ENCODE measurements around the gene NFKB2. TPM values are rescaled to one million over a fixed set of nuclear protein-coding genes. Genes with fewer than 3 reads are reported as not detected.

Gene NFKB2
- total and polyA plus RNA-seq, 2 donors (not counting 1 experiment from before 2014, with no cell fraction given): 7.6 to 23.3 TPM

GRCh38 chr10:102354451-102354850 lies 41.1 kb upstream of the NFKB2 start:
- H3K79me2 ChIP-seq (ENCODE audit: control insufficient read depth, insufficient read depth, low read length): no peaks in the 10 kb centered on the region
- H3K36me3 ChIP-seq (ENCODE audit: control insufficient read depth, insufficient read depth, low read length): peaks cover 12% of the 10 kb centered on the region
- no peak overlapping the region for H2AFZ ChIP-seq (ENCODE audit: low read length)
- no peak overlapping the region for H3K9ac ChIP-seq (ENCODE audit: insufficient read depth, low read length)
- DNase-seq (ENCODE audit: low read depth in 2 of 2): no peak
- TF ChIP-seq EZH2 (IDR thresholded peaks at IDR 0.05; ENCODE audit: low read length, missing control alignments): no peak
- TF ChIP-seq CTCF (conservative IDR thresholded peaks at IDR 0.05 in 1 of 2, IDR thresholded peaks at IDR 0.05 in 1 of 2; ENCODE audit: low read depth in 1 of 2, low read length in 2 of 2): no peak
- no peak overlapping the region for H3K4me3 ChIP-seq (replicated peaks in 1 of 4; ENCODE audit: control extremely low read depth in 1 of 4, insufficient read depth in 1 of 4, low read depth in 3 of 4, low read length in 4 of 4)
- no peaks in the 10 kb centered on the region for H3K9me3 ChIP-seq (ENCODE audit: control insufficient read depth, insufficient read depth, low read depth, low read length)
- no peak overlapping the region for H3K27ac ChIP-seq (ENCODE audit: insufficient read depth, low read length)
- no peaks in the 10 kb centered on the region for H3K27me3 ChIP-seq (ENCODE audit: control insufficient read depth, insufficient read depth, low read length)
- no peaks in the 10 kb centered on the region for H3K4me1 ChIP-seq (ENCODE audit: control insufficient read depth, extremely low read depth, insufficient read depth, low read length)
- no peak overlapping the region for H3K4me2 ChIP-seq (ENCODE audit: extremely low read depth, insufficient read depth, low read length)
- H4K20me1 ChIP-seq (ENCODE audit: control insufficient read depth, extremely low read depth, insufficient read depth, low read length): no peaks in the 10 kb centered on the region

- Histone ChIP-seq H3K9ac (ENCODE audit: insufficient read depth, low read length) (no peak overlapping the region), H3K36me3 (ENCODE audit: control insufficient read depth, insufficient read depth, low read length) (peaks cover 18% of the 10 kb centered on the region), H3K4me3 (replicated peaks in 1 of 4; ENCODE audit: control extremely low read depth in 1 of 4, insufficient read depth in 1 of 4, low read depth in 3 of 4, low read length in 4 of 4) (no peak overlapping the region), H3K79me2 (ENCODE audit: control insufficient read depth, insufficient read depth, low read length) (no peaks in the 10 kb centered on the region), H3K4me2 (ENCODE audit: extremely low read depth, insufficient read depth, low read length) (no peak overlapping the region), H3K27me3 (ENCODE audit: control insufficient read depth, insufficient read depth, low read length) (no peaks in the 10 kb centered on the region), H2AFZ (ENCODE audit: low read length) (no peak overlapping the region), H3K9me3 (ENCODE audit: control insufficient read depth, insufficient read depth, low read depth, low read length) (no peaks in the 10 kb centered on the region), H3K4me1 (ENCODE audit: control insufficient read depth, extremely low read depth, insufficient read depth, low read length) (no peaks in the 10 kb centered on the region), H4K20me1 (ENCODE audit: control insufficient read depth, extremely low read depth, insufficient read depth, low read length) (no peaks in the 10 kb centered on the region), H3K27ac (ENCODE audit: insufficient read depth, low read length) (no peak overlapping the region)
- TF ChIP-seq CTCF (conservative IDR thresholded peaks at IDR 0.05 in 1 of 2, IDR thresholded peaks at IDR 0.05 in 1 of 2; ENCODE audit: low read depth in 1 of 2, low read length in 2 of 2): no peak
- no peak for TF ChIP-seq EZH2 (IDR thresholded peaks at IDR 0.05; ENCODE audit: low read length, missing control alignments)
- peak in 1 of 2 donors; percentile 64 for DNase-seq (ENCODE audit: low read depth in 2 of 2)
Measured at GRCh38 chr10:102358712-102359382, 36.7 kb upstream of the NFKB2 start.

GRCh38 chr10:102367441-102367840 lies 28.1 kb upstream of the NFKB2 start:
- peaks cover 31% of the 10 kb centered on the region for H3K36me3 ChIP-seq (ENCODE audit: control insufficient read depth, insufficient read depth, low read length)
- no peaks in the 10 kb centered on the region for H3K9me3 ChIP-seq (ENCODE audit: control insufficient read depth, insufficient read depth, low read depth, low read length)
- H3K4me1 ChIP-seq (ENCODE audit: control insufficient read depth, extremely low read depth, insufficient read depth, low read length): no peaks in the 10 kb centered on the region
- H4K20me1 ChIP-seq (ENCODE audit: control insufficient read depth, extremely low read depth, insufficient read depth, low read length): no peaks in the 10 kb centered on the region
- no peak overlapping the region for H2AFZ ChIP-seq (ENCODE audit: low read length)
- no peak for DNase-seq (ENCODE audit: low read depth in 2 of 2)
- no peak overlapping the region for H3K27ac ChIP-seq (ENCODE audit: insufficient read depth, low read length)
- no peaks in the 10 kb centered on the region for H3K27me3 ChIP-seq (ENCODE audit: control insufficient read depth, insufficient read depth, low read length)
- no peak for TF ChIP-seq CTCF (conservative IDR thresholded peaks at IDR 0.05 in 1 of 2, IDR thresholded peaks at IDR 0.05 in 1 of 2; ENCODE audit: low read depth in 1 of 2, low read length in 2 of 2)
- TF ChIP-seq EZH2 (IDR thresholded peaks at IDR 0.05; ENCODE audit: low read length, missing control alignments): no peak
- H3K9ac ChIP-seq (ENCODE audit: insufficient read depth, low read length): no peak overlapping the region
- no peaks in the 10 kb centered on the region for H3K79me2 ChIP-seq (ENCODE audit: control insufficient read depth, insufficient read depth, low read length)
- no peak overlapping the region for H3K4me3 ChIP-seq (replicated peaks in 1 of 4; ENCODE audit: control extremely low read depth in 1 of 4, insufficient read depth in 1 of 4, low read depth in 3 of 4, low read length in 4 of 4)
- no peak overlapping the region for H3K4me2 ChIP-seq (ENCODE audit: extremely low read depth, insufficient read depth, low read length)

Measured in fibroblast of lung (primary cell).